CD4-positive, alpha-beta T cell (primary cell): ENCODE data around the gene CES5A. TPM values are rescaled to one million over a fixed set of nuclear protein-coding genes. Genes with fewer than 3 reads are reported as not detected.

Experiments
- ATAC-seq: fragments of 200-7000 bp; cut with Tn5 transposase; one replicate; pipeline ENCODE4 v1.10.0; 2022; ENCODE audit warnings: mild to moderate bottlenecking; ENCODE audit not compliant: poor library complexity
- CTCF ChIA-PET: fragments of 350-600 bp; sonication (Branson Sonifier 250); formaldehyde crosslinking; loops from one replicate; lab custom pipeline; 2021; ENCODE audit warnings: antibody characterized with exemption, inconsistent platforms; lab: Charles Lee
- POLR2A ChIA-PET: fragments of 350-600 bp; sonication (Branson Sonifier 250); formaldehyde crosslinking; loops from one replicate; lab custom pipeline; 2021; ENCODE audit warnings: antibody characterized with exemption, inconsistent platforms; lab: Charles Lee
- DNase-seq, 14 experiments: peaks; one replicate each; pipeline ENCODE4 v3.0.0-alpha.2; 2013 to 2020; ENCODE audit warnings: mixed read lengths in 2 of 14
- H3K27ac ChIP-seq, 2 donors: one replicate each; pipeline versions ENCODE4 v1.5.1 to v1.7.0; 2013; ENCODE audit warnings: low read length in 2 of 2, low read depth in 1 of 2, mild to moderate bottlenecking in 1 of 2
- H3K27me3 ChIP-seq, 2 experiments: 1 replicate in 1 of 2; 2 replicates in 1 of 2; pipeline versions ENCODE4 v1.6.1 to v1.7.0; 2013; ENCODE audit warnings: low read length in 2 of 2, control low read depth in 1 of 2, mild to moderate bottlenecking in 1 of 2, moderate library complexity in 1 of 2; ENCODE audit not compliant: insufficient read depth in 2 of 2, control insufficient read depth in 1 of 2
- H3K36me3 ChIP-seq: one replicate; pipeline ENCODE4 v1.6.1; 2013; ENCODE audit warnings: low read length, control low read depth; ENCODE audit not compliant: insufficient read depth
- H3K4me1 ChIP-seq: one replicate; pipeline ENCODE4 v1.6.1; 2013; ENCODE audit warnings: low read length, control low read depth; ENCODE audit not compliant: insufficient read depth
- H3K4me3 ChIP-seq: one replicate; pipeline ENCODE4 v1.5.1; 2013; ENCODE audit warnings: mild to moderate bottlenecking, low read length, moderate library complexity
- H3K9me3 ChIP-seq, 2 experiments: 1 replicate in 1 of 2; 2 replicates in 1 of 2; pipeline versions ENCODE4 v1.6.1 to v1.7.0; 2013; ENCODE audit warnings: low read length in 2 of 2, mild to moderate bottlenecking in 2 of 2, control low read depth in 1 of 2, moderate library complexity in 1 of 2; ENCODE audit not compliant: control insufficient read depth in 1 of 2, insufficient read depth in 1 of 2
- H3K27ac Mint-ChIP-seq: one replicate; pipeline ENCODE4 v1.8.0; 2020; ENCODE audit warnings: mixed read lengths
- H3K27me3 Mint-ChIP-seq: one replicate; pipeline ENCODE4 v1.8.0; 2021; ENCODE audit warnings: mixed read lengths
- H3K36me3 Mint-ChIP-seq: one replicate; pipeline ENCODE4 v1.8.0; 2021; ENCODE audit warnings: low read depth, mixed read lengths
- H3K4me1 Mint-ChIP-seq: one replicate; pipeline ENCODE4 v1.8.0; 2021; ENCODE audit warnings: low read depth, mixed read lengths
- H3K4me3 Mint-ChIP-seq: one replicate; pipeline ENCODE4 v1.8.0; 2020; ENCODE audit warnings: mild to moderate bottlenecking, mixed read lengths
- H3K9me3 Mint-ChIP-seq: one replicate; pipeline ENCODE4 v1.8.0; 2020; ENCODE audit warnings: mixed read lengths
- intact Hi-C, 2 experiments: fragments of 100-400 bp; cut with DNase I in 1 of 2; cut with micrococcal nuclease in 1 of 2; formaldehyde crosslinking; loops; one replicate each; pipeline versions ENCODE4 v1.15.1 to v1.9.0; 2023 to 2025; cut with DNase I, micrococcal nuclease
- total RNA-seq, 174 experiments: library from RNA in 2 of 174; stranded (reverse) in 2 of 174; gene quantifications; one replicate each; pipeline ENCODE4 v1.2.3 and lab custom pipeline; 2021 to 2026
- TF ChIP-seq, protein P1 (sequence below): fragments of 200-600 bp; IDR thresholded peaks from one replicate; pipeline ENCODE4 v1.8.0; 2022; ENCODE audit warnings: antibody characterized with exemption, mild to moderate bottlenecking

CES5A gene
- total RNA-seq, 2 experiments from 2014 or later, result not detected

DNA sequence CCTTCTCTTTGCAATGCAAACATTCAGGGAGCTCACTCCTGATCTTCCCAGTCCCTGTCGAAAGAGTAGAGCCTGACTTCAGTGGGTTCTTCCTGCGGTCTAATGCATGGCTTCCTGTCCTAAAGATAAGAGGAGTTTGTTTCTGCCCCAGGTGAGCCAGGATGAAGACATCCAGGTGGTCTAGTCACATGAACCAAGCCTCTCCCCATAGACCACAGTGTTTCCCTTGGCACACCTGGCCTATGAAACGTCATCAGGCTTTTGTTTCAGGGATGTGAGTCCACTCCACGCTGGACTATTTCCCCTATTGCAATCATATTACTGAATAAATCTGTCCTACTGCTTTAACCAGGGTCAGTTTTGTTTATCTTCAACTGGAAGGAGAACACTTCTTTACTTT, 63.4 kb downstream of the CES5A start:
- Mint-ChIP-seq H3K27me3 (peaks cover 44% of the 10 kb centered on the region), H3K4me1 (no peaks in the 10 kb centered on the region), H3K4me3 (no peak overlapping the region), H3K36me3 (no peaks in the 10 kb centered on the region), H3K27ac (no peak overlapping the region), H3K9me3 (no peaks in the 10 kb centered on the region)
- no peaks in the 10 kb centered on the region for H3K36me3 ChIP-seq
- intact Hi-C loops, result no loop called here
- TF ChIP-seq, protein P1, sequence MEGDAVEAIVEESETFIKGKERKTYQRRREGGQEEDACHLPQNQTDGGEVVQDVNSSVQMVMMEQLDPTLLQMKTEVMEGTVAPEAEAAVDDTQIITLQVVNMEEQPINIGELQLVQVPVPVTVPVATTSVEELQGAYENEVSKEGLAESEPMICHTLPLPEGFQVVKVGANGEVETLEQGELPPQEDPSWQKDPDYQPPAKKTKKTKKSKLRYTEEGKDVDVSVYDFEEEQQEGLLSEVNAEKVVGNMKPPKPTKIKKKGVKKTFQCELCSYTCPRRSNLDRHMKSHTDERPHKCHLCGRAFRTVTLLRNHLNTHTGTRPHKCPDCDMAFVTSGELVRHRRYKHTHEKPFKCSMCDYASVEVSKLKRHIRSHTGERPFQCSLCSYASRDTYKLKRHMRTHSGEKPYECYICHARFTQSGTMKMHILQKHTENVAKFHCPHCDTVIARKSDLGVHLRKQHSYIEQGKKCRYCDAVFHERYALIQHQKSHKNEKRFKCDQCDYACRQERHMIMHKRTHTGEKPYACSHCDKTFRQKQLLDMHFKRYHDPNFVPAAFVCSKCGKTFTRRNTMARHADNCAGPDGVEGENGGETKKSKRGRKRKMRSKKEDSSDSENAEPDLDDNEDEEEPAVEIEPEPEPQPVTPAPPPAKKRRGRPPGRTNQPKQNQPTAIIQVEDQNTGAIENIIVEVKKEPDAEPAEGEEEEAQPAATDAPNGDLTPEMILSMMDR, result no peak
- no peak overlapping the region for H3K27ac ChIP-seq
- H3K4me3 ChIP-seq, result no peak overlapping the region
- no peaks in the 10 kb centered on the region for H3K4me1 ChIP-seq
- CTCF ChIA-PET, result no interaction called here
- ATAC-seq (no peak), DNase-seq (no peak)
- POLR2A ChIA-PET, result no interaction called here
- no peaks in the 10 kb centered on the region for H3K9me3 ChIP-seq
- H3K27me3 ChIP-seq, result peaks cover 0 to 23% of the 10 kb centered on the region in 2 experiments

DNA sequence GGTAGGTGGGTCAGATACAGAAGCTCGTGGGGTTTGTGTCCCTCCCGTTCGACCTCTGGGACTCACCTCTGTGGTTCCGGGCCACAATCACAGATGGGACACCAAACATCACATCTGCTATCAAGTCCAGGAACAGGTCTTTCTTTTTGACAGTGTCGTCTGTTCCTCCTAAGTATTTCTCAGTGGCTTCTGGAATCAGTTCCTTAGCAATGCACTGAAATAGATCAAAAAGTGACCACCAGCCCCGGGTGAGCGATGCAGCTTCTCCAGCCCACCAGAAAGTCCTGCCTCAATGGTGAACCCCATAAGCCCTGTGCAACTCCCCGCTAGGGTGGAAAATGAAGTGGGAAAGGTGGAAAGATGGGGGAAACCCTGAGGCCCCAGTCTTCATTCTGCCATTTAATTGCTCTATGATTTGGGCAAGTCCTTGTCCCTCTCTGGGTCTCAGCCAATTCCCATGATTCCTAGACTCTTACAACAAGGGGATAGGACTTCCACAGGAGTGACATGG, 64.7 kb downstream of the CES5A start:
- Mint-ChIP-seq H3K36me3 (no peaks in the 10 kb centered on the region), H3K4me1 (no peaks in the 10 kb centered on the region), H3K27me3 (peaks cover 35% of the 10 kb centered on the region), H3K9me3 (no peaks in the 10 kb centered on the region), H3K27ac (no peak overlapping the region), H3K4me3 (no peak overlapping the region)
- ChIA-PET POLR2A (no interaction called here), CTCF (no interaction called here)
- Histone ChIP-seq H3K27me3 (peaks cover 0 to 18% of the 10 kb centered on the region in 2 experiments), H3K4me1 (no peaks in the 10 kb centered on the region), H3K27ac (no peak overlapping the region), H3K4me3 (no peak overlapping the region), H3K36me3 (no peaks in the 10 kb centered on the region), H3K9me3 (no peaks in the 10 kb centered on the region)
- TF ChIP-seq, protein P1, result no peak
- ATAC-seq, result no peak
- no peak for DNase-seq
- intact Hi-C loops, result no loop called here

DNA sequence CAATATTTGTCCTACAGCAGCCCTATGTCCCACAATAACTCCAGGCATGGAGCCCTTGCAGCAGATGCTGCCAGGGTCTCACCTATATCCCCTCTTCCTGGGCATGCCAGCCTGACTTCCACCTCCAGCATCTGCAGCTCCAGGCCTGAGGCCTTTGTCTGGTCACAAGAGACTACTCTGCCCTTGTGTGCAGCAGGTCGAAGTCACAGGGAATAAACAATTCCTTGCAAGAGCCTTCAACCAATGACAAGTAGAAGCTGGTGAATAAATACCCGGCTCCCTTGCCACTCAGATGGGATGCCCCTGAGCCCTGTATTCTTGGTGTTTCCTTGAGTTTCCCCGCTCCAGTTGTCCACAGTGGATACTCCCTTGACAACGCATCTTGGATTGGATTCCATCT, 65.3 kb downstream of the CES5A start:
- H3K27me3 Mint-ChIP-seq, result peaks cover 28% of the 10 kb centered on the region
- ChIA-PET POLR2A (no interaction called here), CTCF (no interaction called here)
- H3K36me3 Mint-ChIP-seq, result no peaks in the 10 kb centered on the region
- Histone ChIP-seq H3K4me3 (no peak overlapping the region), H3K27me3 (peaks cover 0 to 18% of the 10 kb centered on the region in 2 experiments), H3K36me3 (no peaks in the 10 kb centered on the region), H3K4me1 (no peaks in the 10 kb centered on the region), H3K9me3 (no peaks in the 10 kb centered on the region), H3K27ac (no peak overlapping the region)
- no peaks in the 10 kb centered on the region for H3K4me1 Mint-ChIP-seq
- H3K4me3 Mint-ChIP-seq, result no peak overlapping the region
- intact Hi-C loops, result no loop called here
- TF ChIP-seq, protein P1, result no peak
- DNase-seq, result no peak
- no peak for ATAC-seq
- no peaks in the 10 kb centered on the region for H3K9me3 Mint-ChIP-seq
- no peak overlapping the region for H3K27ac Mint-ChIP-seq
